ENCODE results near the gene CAPN5.

The CAPN5 gene

DNA sequence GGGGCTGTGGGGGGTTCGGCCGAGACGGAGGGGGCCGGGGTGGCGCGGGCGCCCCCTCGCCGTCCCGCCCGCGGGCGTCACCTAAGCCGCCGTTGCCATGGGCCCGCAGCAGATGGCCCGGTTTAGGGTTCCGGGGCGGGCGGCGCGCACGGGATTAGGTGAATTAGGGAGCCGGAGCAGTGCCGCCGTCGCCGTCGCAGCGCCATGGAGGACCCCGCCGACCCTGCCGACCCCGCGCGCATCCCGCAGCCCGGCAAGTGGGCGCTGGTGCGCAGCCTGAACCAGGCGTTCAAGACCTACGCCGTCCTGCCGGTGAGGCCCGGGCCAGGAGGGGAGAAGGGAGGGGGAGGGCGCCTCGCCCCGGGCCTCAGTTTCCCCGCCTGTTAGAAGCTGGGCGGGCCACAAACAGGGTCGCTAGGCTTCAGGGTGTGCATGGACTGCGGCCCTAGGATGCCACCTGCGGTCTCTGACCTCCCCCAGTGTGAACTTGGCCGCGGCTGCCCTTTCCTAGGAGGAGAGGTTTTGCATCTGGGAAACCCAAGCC is 71.4 kb downstream of the CAPN5 start:
- no peak for DNase-seq

- no peak for DNase-seq
Measured at GRCh38 chr11:77139201-77139600, 72.4 kb downstream of the CAPN5 start.

DNA sequence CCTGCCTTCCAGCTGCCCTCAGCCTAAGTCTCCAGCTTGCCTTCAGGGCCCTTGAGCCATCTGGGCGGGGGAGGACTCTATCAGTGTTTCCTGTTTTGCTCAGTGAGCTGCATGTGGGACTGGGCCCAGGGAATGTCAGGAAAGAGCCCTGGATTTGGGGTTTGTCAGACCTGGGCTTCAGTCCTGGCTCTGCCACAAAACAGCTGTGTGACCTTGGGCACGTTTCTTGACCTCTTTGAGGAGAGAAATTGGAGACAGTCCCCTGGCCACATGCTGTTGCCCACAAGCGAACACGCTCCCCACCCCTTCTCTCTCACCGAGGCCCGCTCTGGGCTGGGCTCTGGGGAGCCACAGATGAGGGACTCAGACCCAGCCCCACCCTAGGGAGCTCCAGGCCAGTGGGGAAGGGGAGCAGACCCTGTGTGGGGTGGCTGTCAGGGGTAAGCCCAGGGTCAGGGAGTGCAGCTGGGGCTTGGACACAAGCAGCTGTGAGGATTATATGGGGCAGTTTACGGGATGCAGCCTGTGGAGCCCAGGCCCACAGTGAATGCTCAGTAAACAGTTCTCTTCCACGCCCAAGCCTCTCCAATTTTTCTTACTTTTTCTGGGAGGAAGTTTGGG is 73.6 kb downstream of the CAPN5 start:
- DNase-seq: no peak

- peak; percentile 78 for DNase-seq
Measured at GRCh38 chr11:77141034-77141433, 74.3 kb downstream of the CAPN5 start.

DNA sequence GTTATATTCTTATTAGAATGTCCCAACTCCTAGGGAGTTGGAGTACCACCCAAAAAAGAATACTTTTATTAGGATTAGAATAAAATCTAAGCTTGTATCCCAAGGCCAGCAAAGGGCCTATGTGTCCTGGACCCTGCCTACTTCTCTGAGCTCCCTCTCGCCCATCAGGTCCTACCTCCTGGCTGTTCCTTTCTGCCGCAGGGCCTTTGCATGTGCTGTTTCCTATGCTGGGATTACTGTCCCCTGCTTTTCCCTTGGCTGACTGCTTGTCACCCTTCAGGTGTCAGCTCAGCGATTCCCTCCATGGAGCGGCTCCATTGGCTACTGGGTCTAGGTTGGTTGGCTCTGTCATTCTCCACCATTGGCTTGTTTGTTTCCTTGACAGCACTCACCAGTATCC is 74.7 kb downstream of the CAPN5 start:
- no peak for DNase-seq

DNA sequence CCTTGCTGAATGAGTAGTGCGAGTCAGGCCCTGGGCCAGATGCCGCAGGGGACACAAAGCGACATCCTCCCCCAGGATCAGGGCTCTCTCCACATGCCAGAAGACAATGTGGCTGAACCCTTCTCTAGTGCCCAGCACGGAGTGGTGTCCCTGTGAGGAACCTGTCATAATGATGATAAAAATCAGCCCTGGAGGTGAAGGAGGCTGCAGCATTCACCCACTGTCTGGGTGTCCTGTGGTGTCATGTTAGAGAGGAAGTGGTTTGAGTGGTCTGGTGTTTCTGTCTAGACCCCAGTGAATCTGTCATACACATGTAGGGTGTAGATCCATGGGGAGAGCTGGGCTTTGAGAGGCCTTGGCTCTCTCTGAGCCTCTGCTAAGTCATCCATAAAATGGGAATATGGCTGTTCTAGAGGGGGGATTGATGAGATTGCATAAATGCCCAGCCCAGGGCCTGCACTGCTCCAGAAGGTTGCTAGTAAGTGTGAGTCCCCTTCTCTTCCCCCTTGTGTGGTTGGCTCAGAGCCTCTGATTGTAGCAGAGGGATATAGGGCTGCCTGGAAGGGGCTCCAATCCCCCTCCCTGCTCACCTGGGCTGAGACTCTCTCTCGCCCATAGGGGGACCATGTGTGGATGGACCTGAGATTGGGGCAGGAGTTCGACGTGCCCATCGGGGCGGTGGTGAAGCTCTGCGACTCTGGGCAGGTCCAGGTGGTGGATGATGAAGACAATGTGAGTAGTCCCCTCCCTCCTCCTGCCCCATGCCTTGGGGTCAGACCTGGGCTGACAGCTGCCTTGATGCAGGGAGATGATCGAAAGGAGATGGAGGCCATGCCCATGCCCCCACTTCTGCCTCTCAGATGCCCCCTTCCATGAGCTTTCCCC is 75.6 kb downstream of the CAPN5 start:
- DNase-seq: no peak

- no peak for DNase-seq
Measured at GRCh38 chr11:77143405-77144020, 76.7 kb downstream of the CAPN5 start.

DNA sequence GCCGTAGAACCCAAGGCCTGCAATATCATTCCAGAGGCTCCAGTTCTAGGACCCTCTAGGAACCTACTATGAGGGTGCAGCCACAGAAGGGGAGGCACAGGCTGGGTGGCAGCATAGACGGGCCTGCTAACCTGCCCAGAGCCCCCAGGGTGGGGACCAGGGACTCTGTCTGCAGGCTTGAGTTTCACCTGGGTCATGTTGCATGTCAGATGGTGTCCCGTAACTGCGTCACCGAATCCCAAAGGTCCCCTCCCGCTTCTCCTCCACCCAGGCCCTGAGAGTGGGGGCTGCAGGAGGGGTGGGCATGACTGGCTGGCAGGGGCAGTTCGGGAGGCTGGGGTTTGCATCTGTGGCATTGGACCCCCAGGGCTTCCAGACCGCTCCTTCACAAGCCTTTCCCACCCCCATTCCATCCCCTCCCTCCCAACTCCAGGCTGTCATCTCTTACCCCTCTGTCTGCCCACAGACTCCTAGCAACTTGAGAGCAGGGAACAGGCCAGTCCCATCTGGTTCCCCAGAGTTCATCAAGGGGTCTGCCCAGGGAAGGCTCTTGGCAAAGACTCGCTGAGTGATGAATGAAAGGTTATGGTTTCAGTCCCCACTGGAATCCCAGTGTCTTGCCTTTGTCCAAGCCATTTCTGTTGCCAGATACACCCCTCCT is 77.6 kb downstream of the CAPN5 start:
- DNase-seq: no peak

- DNase-seq: no peak
Measured at GRCh38 chr11:77144857-77145428, 78.2 kb downstream of the CAPN5 start.

DNA sequence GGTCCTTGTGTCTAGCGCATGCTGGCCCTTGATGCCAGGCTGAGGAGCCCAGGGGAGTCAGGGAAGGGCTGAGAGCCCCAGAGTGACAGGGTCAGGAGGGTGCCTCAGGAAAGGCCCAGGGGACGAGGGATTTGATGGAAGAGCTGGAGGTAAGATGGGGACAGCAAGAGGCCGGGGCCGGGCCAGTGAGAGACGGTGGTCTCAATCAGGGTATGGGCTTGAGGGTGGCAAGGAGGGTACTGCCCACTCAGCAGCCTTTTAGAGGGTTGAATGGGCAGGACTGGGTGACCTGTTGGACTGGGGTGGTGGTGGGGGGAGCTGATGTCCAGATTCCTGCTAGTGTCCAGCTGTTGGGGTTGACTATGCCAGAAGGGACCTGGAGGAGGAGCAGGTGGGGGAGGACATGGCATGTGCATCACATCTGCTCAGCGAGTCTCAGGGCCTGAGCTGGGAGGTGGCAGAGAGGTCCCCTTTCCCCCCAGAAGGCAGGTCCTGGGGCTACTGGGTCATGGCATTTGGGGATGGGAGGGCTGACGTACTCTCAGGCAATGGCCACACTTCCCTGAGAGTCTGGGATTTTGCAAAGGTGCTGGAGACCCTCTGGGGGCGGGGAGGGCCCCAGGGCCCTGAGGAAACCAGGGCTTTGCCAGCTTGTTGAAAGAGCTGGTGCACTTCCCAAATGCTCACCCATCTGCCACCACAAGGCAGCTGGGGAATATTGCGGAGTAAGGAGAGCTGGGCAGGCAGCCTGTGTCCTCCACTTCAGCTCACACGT is 79.7 kb downstream of the CAPN5 start:
- no peak for DNase-seq

GRCh38 chr11:77147036-77147315 is 80.2 kb downstream of the CAPN5 start:
- DNase-seq: peak; percentile 36

DNA sequence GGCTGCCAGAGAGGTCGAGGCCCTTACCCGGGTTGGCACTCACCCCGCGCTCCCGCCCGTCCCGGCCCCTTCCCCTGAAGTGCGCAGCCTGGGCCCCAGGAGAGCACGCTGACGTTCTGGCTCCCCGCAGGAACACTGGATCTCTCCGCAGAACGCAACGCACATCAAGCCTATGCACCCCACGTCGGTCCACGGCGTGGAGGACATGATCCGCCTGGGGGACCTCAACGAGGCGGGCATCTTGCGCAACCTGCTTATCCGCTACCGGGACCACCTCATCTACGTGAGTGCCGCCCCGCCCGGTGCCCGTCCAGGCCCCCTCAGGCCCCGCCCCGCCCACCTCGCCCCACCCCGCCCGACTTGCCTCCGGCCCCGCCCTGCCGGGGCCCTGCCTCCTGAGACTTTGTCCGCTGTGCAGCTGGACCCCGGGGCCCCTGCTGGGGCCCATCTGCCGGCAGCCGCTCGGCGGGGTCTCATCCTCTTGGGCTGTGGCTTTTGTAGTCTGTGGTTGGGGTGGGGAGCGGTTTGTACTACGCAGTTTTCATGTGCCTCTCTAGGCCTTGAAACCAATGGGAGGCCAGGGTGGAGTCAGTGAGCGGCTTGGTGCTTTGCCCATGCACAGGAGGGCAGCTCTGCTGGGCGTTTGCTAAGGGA is 81.0 kb downstream of the CAPN5 start:
- DNase-seq: peak; percentile 92

DNA sequence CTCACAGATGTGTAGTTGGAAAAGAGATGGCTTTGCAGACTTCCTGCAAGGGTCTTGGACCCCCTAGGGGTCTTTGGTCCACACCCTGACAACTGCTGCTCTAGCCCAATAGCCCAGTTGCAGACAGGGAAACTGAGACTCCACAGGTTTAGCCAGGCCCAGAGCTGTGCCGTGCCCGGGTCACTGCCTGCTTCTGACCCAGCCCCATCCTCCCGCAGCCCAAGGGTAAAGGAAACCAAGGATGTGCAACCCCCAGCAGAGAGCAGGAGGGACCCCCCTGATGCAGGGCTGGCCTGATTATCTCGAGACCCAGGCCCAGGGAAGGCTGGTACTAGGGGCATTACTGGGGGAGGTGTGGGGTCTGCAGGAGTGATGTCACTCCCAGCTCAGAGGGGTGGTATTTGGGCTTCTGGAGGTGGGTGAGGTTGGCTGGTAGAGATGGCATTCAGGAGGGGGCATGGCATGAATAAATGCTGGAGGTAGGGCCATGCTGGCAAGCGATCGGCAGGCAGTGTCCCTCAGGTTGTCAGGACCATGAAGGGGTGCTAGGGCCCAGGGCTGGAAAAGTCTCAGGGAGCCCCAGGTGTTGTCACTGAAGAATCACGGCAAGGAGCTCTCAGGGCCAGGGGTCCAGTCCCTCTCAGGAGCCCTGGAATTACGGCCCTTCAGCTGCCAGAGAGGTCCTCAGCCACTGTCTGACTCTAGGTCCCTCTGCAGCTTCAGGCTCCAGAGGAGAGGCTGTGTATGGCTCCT is 82.4 kb downstream of the CAPN5 start:
- no peak for DNase-seq

- DNase-seq: no peak
Measured at GRCh38 chr11:77149716-77150392, 83.1 kb downstream of the CAPN5 start.

GRCh38 chr11:77150836-77151235 is 84.1 kb downstream of the CAPN5 start:
- DNase-seq: no peak

GRCh38 chr11:77151804-77152509 is 85.2 kb downstream of the CAPN5 start:
- peak; percentile 53 for DNase-seq

GRCh38 chr11:77152846-77153245 is 86.1 kb downstream of the CAPN5 start:
- DNase-seq: peak; percentile 56

- DNase-seq: no peak
Measured at GRCh38 chr11:77153276-77154185, 86.8 kb downstream of the CAPN5 start.
